Parathyroid adenoma (tissue), 2 donors: Measurements from ENCODE around the gene PDGFD.

Source experiments
- H2AFZ ChIP-seq: fragments of 300-600 bp; sonication (generic); one replicate; pipeline ENCODE4 v1.7.0; 2017; ENCODE audit warnings: antibody characterized with exemption, mild to moderate bottlenecking
- H3K27ac ChIP-seq: fragments of 300-600 bp; sonication (generic); one replicate; pipeline ENCODE4 v1.7.0; 2017
- H3K27me3 ChIP-seq: fragments of 300-600 bp; sonication (generic); one replicate; pipeline ENCODE4 v1.7.0; 2017; ENCODE audit warnings: low read length; ENCODE audit not compliant: control insufficient read depth, insufficient read depth
- H3K36me3 ChIP-seq: fragments of 300-600 bp; sonication (generic); one replicate; pipeline ENCODE4 v1.7.0; 2017; ENCODE audit warnings: low read length; ENCODE audit not compliant: control insufficient read depth, insufficient read depth
- H3K4me1 ChIP-seq: fragments of 300-600 bp; sonication (generic); one replicate; pipeline ENCODE4 v1.7.0; 2017; ENCODE audit warnings: control low read depth
- H3K4me2 ChIP-seq: fragments of 300-600 bp; sonication (generic); one replicate; pipeline ENCODE4 v1.7.0; 2017; ENCODE audit warnings: low read length
- H3K4me3 ChIP-seq: fragments of 300-600 bp; sonication (generic); one replicate; pipeline ENCODE4 v1.7.0; 2017; ENCODE audit warnings: low read depth, low read length
- H3K79me2 ChIP-seq: fragments of 300-600 bp; sonication (generic); one replicate; pipeline ENCODE4 v1.7.0; 2017; ENCODE audit warnings: control low read depth
- H3K9ac ChIP-seq: fragments of 300-600 bp; sonication (generic); one replicate; pipeline ENCODE4 v1.7.0; 2017; ENCODE audit warnings: mild to moderate bottlenecking
- H3K9me3 ChIP-seq: fragments of 300-600 bp; sonication (generic); one replicate; pipeline ENCODE4 v1.7.0; 2017; ENCODE audit warnings: low read length; ENCODE audit not compliant: control insufficient read depth
- TF ChIP-seq, protein P1 (sequence below): fragments of 300-600 bp; sonication (generic); IDR thresholded peaks from one replicate; pipeline ENCODE4 v1.7.0; 2017; ENCODE audit warnings: antibody characterized with exemption, mild to moderate bottlenecking
- donor health status: primary hyperparathyroidism.

The PDGFD gene

DNA sequence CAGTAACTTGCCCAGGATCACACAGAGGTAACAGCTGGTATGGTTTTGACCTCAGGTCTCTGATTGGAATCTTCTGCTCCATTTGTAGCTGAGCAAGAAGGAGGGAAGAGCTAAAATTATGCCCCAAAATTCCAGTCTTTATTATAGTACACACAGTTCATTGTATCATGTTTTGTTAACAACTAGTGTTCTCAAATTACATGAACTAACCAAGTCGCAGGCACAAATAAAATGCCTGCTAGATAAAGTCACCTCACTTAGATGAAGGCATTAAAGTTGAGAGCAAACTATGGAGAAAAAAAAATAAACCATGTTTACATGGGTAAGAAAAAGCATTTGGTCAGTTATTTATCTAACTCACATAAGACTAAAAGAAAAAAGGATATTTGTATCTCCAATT, 58.8 kb downstream of the PDGFD start:
- no peaks in the 10 kb centered on the region for H3K79me2 ChIP-seq
- TF ChIP-seq, protein P1, sequence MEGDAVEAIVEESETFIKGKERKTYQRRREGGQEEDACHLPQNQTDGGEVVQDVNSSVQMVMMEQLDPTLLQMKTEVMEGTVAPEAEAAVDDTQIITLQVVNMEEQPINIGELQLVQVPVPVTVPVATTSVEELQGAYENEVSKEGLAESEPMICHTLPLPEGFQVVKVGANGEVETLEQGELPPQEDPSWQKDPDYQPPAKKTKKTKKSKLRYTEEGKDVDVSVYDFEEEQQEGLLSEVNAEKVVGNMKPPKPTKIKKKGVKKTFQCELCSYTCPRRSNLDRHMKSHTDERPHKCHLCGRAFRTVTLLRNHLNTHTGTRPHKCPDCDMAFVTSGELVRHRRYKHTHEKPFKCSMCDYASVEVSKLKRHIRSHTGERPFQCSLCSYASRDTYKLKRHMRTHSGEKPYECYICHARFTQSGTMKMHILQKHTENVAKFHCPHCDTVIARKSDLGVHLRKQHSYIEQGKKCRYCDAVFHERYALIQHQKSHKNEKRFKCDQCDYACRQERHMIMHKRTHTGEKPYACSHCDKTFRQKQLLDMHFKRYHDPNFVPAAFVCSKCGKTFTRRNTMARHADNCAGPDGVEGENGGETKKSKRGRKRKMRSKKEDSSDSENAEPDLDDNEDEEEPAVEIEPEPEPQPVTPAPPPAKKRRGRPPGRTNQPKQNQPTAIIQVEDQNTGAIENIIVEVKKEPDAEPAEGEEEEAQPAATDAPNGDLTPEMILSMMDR = no peak

DNA sequence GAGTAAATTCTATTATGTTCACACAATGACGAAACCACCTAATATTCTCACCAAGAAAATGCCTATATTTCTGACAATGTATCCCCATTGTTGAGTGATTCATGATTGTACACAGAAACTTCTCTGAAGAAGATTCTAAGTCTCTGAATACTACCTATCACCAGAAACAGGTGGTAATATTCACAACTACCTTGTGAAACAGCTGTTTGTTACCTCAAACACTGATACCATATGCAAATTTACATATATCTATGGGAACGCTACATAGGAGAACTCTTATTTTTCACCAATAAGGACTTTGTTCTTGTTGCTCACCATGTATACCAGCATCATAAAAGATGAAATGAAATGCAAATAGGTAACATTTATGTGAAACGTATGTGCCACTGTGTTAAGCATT, 59.3 kb downstream of the PDGFD start:
- H3K36me3 ChIP-seq = no peaks in the 10 kb centered on the region
- TF ChIP-seq, protein P1 = no peak
- H3K27ac ChIP-seq = no peak overlapping the region
- H3K79me2 ChIP-seq = no peaks in the 10 kb centered on the region
- no peaks in the 10 kb centered on the region for H3K27me3 ChIP-seq
- no peak overlapping the region for H3K4me3 ChIP-seq
- no peak overlapping the region for H3K9ac ChIP-seq
- no peak overlapping the region for H2AFZ ChIP-seq
- H3K9me3 ChIP-seq = no peaks in the 10 kb centered on the region
- no peaks in the 10 kb centered on the region for H3K4me1 ChIP-seq
- no peak overlapping the region for H3K4me2 ChIP-seq

More for the DNA sequence above, 58.8 kb downstream of the PDGFD start:
- no peak overlapping the region for H3K4me2 ChIP-seq
- no peaks in the 10 kb centered on the region for H3K4me1 ChIP-seq
- H3K4me3 ChIP-seq = no peak overlapping the region
- H3K36me3 ChIP-seq = no peaks in the 10 kb centered on the region
- no peak overlapping the region for H3K27ac ChIP-seq
- no peaks in the 10 kb centered on the region for H3K9me3 ChIP-seq
- no peak overlapping the region for H3K9ac ChIP-seq
- H3K27me3 ChIP-seq = no peaks in the 10 kb centered on the region
- H2AFZ ChIP-seq = no peak overlapping the region

DNA sequence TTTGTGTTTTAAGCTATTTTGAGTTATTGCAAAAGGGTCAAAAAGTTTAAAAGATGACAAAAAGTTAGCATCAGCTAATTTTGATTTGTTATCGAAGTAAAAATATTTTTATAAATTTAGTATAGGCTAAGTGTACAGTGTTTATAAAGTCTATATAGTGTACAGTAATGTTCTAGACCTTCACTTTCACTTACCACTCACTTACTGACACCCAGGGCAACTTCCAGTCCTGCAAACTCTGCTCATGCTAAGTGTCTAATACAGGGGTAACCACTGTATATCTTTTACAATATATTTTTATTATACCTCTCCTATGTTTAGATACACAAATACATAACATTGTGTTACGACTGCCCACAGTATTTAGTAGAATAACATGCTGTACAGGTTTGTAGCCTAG, 59.7 kb downstream of the PDGFD start:
- H3K9ac ChIP-seq = no peak overlapping the region
- H3K27ac ChIP-seq = no peak overlapping the region
- TF ChIP-seq, protein P1 = no peak
- no peaks in the 10 kb centered on the region for H3K79me2 ChIP-seq
- H3K9me3 ChIP-seq = no peaks in the 10 kb centered on the region
- no peak overlapping the region for H3K4me3 ChIP-seq
- no peak overlapping the region for H2AFZ ChIP-seq
- H3K4me1 ChIP-seq = no peaks in the 10 kb centered on the region
- no peaks in the 10 kb centered on the region for H3K36me3 ChIP-seq
- H3K4me2 ChIP-seq = no peak overlapping the region
- no peaks in the 10 kb centered on the region for H3K27me3 ChIP-seq

DNA sequence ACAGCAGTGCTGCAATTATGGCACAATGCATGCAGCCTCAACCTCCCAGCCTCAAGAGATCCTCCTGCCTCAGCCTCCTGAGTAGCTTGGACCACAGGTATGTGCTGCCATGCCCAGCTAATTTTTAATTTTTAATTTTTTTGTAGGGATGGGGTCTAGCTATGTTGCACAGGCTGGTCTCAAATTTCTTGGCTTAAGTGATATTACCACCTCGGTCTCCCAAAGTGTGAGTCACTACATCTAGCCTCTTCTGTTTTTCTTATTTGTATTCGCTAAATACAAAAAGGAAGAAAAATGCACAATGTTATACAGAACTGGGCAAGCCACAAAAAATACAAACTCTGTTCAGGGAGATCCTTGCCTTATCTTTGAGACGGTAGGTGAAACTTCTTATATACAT, 65.4 kb downstream of the PDGFD start:
- Histone ChIP-seq H3K9me3 (no peaks in the 10 kb centered on the region), H3K27ac (no peak overlapping the region), H3K4me2 (no peak overlapping the region), H2AFZ (no peak overlapping the region), H3K79me2 (no peaks in the 10 kb centered on the region), H3K4me1 (no peaks in the 10 kb centered on the region), H3K36me3 (no peaks in the 10 kb centered on the region), H3K9ac (no peak overlapping the region), H3K4me3 (no peak overlapping the region), H3K27me3 (no peaks in the 10 kb centered on the region)
- TF ChIP-seq, protein P1 = no peak

DNA sequence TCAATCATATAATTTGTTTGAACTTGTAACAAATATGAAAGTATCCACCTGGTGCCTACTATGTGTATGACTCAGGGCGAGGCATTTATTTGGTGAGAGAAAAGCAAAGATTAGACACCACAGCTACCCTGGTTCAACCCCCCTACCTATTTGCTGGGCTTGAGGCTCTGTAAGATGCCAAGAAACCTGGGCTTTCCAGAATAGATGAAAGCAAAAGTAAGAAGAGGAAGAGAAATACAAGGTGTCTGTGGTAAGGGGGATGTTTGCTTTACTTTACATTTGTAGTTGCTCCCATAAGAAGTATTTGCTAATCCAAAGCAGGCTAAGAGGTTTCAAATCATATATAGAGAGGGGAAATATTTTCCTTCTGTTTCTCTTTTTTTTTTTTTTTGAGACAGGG, 65.8 kb downstream of the PDGFD start:
- TF ChIP-seq, protein P1 = no peak
- H3K79me2 ChIP-seq = no peaks in the 10 kb centered on the region
- no peak overlapping the region for H3K4me2 ChIP-seq
- no peaks in the 10 kb centered on the region for H3K9me3 ChIP-seq
- H3K27ac ChIP-seq = no peak overlapping the region
- H2AFZ ChIP-seq = no peak overlapping the region
- no peaks in the 10 kb centered on the region for H3K27me3 ChIP-seq
- H3K4me1 ChIP-seq = no peaks in the 10 kb centered on the region
- no peaks in the 10 kb centered on the region for H3K36me3 ChIP-seq
- no peak overlapping the region for H3K4me3 ChIP-seq
- no peak overlapping the region for H3K9ac ChIP-seq
